Mucosa of descending colon (tissue), 3 donors: ENCODE measurements around the gene S100PBP. TPM values are rescaled to one million over a fixed set of nuclear protein-coding genes. Genes with fewer than 3 reads are reported as not detected.

Source experiments
- ATAC-seq: fragments of 200-7000 bp; cut with Tn5 transposase; one replicate; pipeline ENCODE4 v1.9.1; 2020; ENCODE audit warnings: mild to moderate bottlenecking, moderate library complexity
- DNase-seq, 3 donors: peaks; one replicate each; pipeline ENCODE4 v3.0.0-alpha.2; 2020
- H3K36me3 ChIP-seq: fragments of 200-600 bp; one replicate; pipeline ENCODE4 v1.8.0; 2021; ENCODE audit warnings: low read depth, mild to moderate bottlenecking
- H3K4me1 ChIP-seq: fragments of 200-600 bp; one replicate; pipeline ENCODE4 v1.8.0; 2021; ENCODE audit warnings: low read depth, mild to moderate bottlenecking
- H3K4me3 ChIP-seq: fragments of 200-600 bp; one replicate; pipeline ENCODE4 v1.8.0; 2021; ENCODE audit warnings: mild to moderate bottlenecking
- H3K9me3 ChIP-seq: fragments of 200-600 bp; one replicate; pipeline ENCODE4 v1.8.0; 2021; ENCODE audit warnings: mild to moderate bottlenecking
- CTCF ChIP-seq: fragments of 200-600 bp; IDR thresholded peaks from one replicate; pipeline ENCODE4 v1.8.0; 2022; ENCODE audit warnings: antibody characterized with exemption, mild to moderate bottlenecking
- intact Hi-C, 2 donors: fragments of 100-400 bp; cut with DNase I in 1 of 2; cut with micrococcal nuclease in 1 of 2; formaldehyde crosslinking; loops; one replicate each; pipeline versions ENCODE4 v1.11.0 to v1.11.1; 2022; cut with DNase I, micrococcal nuclease
- total RNA-seq, 3 donors: library from RNA; stranded (reverse); fragmentation: NEBNext Ultra II Directional in 2 of 3; extraction: Animal tissue kit (Norgen Biotek cat#: 25700) in 2 of 3; gene quantifications; one replicate each; pipeline versions ENCODE4 v1.2.1 to v1.2.4, GENCODE V29; 2021 to 2023
- donor health status: DM: no; HTN: no; CAD: no; lungs with moderate emphysema.
- donor health status: DM: no; HTN: no; CAD: no.
- donor health status: DM: no; HTN: yes; CAD: no.

Gene S100PBP
- total RNA-seq, 3 donors from 2014 or later: 23.7 to 38.8 (median 31.0) TPM

GRCh38 chr1:32773764-32774463 is 43.5 kb upstream of the S100PBP start:
- H3K36me3 ChIP-seq: no peaks in the 10 kb centered on the region
- ATAC-seq (no peak), DNase-seq (peak in 1 of 3 donors; percentile 23)
- no peaks in the 10 kb centered on the region for H3K9me3 ChIP-seq
- no peak for TF ChIP-seq CTCF
- no peak overlapping the region for H3K4me3 ChIP-seq
- intact Hi-C loops: loop anchor here (5.0 kb wide), 2 partner anchors 57 to 62 kb away; no protein-coding TSS in a partner anchor
- H3K4me1 ChIP-seq: no peaks in the 10 kb centered on the region

DNA sequence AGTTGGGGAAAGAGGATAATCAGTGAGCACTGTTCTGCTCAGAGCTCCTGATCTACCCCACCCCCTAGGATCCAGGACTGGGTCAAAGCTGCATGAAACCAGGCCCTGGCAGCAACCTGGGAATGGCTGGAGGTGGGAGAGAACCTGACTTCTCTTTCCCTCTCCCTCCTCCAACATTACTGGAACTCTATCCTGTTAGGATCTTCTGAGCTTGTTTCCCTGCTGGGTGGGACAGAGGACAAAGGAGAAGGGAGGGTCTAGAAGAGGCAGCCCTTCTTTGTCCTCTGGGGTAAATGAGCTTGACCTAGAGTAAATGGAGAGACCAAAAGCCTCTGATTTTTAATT is 43.0 kb upstream of the S100PBP start:
- ATAC-seq (no peak), DNase-seq (peak in 1 of 3 donors; percentile 22)
- TF ChIP-seq CTCF: no peak
- H3K9me3 ChIP-seq: no peaks in the 10 kb centered on the region
- no peak overlapping the region for H3K4me3 ChIP-seq
- no peaks in the 10 kb centered on the region for H3K36me3 ChIP-seq
- intact Hi-C loops: loop anchor here (5.0 kb wide), 2 partner anchors 57 to 62 kb away; no protein-coding TSS in a partner anchor
- H3K4me1 ChIP-seq: no peaks in the 10 kb centered on the region

DNA sequence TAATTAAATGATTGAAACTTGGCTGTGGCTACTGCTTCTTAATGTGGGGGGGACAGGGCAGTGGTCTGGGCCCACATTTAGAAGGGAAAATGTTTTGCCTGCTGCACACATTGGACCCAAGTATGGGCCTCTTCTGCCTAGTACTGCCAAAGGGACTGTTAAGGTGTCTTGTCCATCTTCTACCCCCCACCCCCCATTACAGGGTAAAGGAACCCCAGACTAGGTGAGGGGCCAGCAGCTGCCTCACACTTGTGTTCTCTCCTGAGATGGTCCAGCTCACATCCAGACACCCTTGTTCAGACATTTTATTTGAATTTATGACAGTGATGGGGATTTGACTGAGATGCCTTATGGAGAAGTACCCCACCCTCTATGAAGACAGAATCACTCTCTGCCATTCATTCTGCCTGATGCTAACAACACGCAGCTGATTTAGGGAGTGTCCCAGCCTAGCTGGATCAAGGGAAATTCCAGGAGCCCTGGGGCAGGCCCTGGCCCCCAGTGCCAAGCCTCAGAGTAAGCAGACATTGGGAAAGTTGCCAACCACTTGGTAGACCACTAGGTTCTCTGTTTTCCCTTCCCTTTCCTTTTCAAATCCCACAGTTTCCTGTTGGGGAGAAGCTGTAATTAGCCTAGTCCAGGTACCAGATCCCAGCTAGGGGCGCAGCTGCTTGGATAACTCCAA is 42.4 kb upstream of the S100PBP start:
- Histone ChIP-seq H3K36me3 (no peaks in the 10 kb centered on the region), H3K4me1 (no peaks in the 10 kb centered on the region), H3K4me3 (no peak overlapping the region), H3K9me3 (no peaks in the 10 kb centered on the region)
- no peak for TF ChIP-seq CTCF
- intact Hi-C loops: loop anchor here (5.0 kb wide), 2 partner anchors 58 to 63 kb away; no protein-coding TSS in a partner anchor
- ATAC-seq (no peak), DNase-seq (no peak)

DNA sequence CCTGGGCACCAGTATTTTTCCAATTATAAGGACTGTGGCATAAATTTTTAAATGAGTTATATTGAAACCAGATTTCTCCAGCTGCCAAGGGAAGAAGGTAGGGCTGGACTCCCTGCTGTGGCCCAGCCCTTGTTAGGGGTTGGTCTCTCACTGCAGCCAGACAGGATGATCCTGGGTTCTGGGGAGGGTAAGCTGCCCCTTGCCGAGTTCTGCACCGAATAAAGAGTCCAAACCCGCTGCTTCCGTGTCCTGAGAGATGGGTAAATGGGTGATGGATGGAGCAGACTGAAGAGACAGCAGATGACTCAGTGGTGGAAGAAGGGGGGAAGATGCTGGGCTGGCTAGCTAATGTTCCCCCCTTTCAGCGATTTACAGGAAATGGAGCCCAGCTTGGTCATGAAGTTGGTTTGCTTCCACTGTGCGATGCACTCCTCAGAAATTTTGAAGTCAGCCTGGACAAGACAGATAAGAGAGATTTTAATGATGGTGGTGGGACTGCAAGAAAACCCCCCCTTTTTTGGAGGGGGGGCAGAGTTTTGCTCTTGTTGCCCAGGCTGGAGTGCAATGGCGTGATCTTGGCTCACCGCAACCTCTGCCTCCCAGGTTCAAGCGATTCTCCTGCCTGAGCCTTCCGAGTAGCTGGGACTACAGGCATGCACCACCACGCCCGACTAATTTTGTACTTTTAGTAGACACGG is 41.7 kb upstream of the S100PBP start:
- Histone ChIP-seq H3K36me3 (no peaks in the 10 kb centered on the region), H3K4me1 (no peaks in the 10 kb centered on the region), H3K9me3 (no peaks in the 10 kb centered on the region), H3K4me3 (no peak overlapping the region)
- no peak for TF ChIP-seq CTCF
- DNase-seq: no peak
- ATAC-seq: no peak
- intact Hi-C loops: no loop called here

DNA sequence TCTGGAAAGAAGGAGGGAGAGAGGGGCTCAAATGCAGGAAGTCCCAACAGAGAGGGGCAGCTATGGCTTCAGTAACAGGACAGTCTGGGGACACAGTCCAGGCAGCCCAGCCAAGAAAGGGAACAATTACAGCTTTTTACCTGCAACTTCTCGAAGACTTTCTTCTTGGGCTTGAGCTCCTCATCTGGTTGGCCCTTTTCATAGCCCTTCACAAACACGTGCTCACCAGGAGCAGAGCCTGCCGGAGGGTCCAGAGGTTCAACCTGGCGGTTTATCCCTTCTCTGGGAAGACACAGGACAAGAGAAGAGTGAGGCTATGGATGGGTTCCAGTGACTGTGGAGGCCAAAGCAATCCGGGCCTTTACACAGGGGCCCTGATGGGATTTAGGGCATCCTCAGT is 38.2 kb upstream of the S100PBP start:
- no peaks in the 10 kb centered on the region for H3K4me1 ChIP-seq
- H3K9me3 ChIP-seq: no peaks in the 10 kb centered on the region
- intact Hi-C loops: no loop called here
- no peak for TF ChIP-seq CTCF
- no peak for ATAC-seq
- H3K4me3 ChIP-seq: no peak overlapping the region
- no peaks in the 10 kb centered on the region for H3K36me3 ChIP-seq
- no peak for DNase-seq
